Measurements from ENCODE around the gene ABCA6. TPM values are rescaled to one million over a fixed set of nuclear protein-coding genes. Genes with fewer than 3 reads are reported as not detected.

Gene ABCA6
- total and polyA plus RNA-seq, 2 of the 13 experiments (the other 11 are each of a cell fraction or from before 2014, with no cell fraction given) = 0.05 to 0.11 TPM

DNA sequence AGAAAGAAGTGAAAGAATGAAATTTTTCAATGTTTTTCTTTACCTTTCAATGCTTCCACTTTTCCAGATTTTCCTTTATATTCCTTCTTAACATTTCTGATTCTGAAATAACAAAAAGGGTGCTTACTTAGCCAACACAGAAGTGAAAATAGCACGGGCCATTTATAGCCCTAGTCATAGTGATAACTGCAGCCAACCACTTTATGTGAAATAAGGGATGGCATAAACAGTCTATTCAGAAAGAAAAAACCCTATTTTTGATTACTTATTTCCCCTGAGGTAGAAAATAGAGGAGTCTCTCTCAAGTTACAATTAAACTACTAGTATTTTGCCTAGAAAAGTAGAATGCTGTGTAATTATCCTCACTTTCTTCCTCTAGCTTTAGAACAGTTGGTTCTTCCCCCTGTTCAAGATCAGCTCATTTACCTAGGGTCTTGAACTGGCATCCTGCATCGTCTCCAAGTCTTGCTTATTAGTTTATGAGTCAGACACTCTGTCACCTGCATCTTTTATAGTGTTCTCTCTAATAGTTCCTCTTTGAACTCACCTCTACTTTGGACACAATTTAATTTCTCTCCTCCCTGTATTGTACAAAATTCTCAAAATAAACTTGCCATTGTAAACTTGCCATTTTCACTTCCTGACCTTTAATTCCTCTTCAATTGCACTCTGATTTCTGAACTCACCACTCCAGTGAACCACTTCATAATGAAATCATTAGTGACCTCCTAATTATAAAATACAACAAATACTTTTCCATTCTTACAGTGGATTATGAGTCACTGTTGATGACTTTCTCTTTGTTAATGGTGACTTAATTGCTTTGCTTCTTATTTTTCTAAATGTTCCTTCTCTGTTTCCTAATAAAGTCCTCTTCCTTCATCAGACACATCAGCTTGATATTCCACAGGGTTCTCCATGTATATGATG lies 23.6 kb downstream of the ABCA6 start (continued):
- no peak for TF ChIP-seq NFE2L2 (IDR thresholded peaks at IDR 0.05; ENCODE audit: low read length)

DNA sequence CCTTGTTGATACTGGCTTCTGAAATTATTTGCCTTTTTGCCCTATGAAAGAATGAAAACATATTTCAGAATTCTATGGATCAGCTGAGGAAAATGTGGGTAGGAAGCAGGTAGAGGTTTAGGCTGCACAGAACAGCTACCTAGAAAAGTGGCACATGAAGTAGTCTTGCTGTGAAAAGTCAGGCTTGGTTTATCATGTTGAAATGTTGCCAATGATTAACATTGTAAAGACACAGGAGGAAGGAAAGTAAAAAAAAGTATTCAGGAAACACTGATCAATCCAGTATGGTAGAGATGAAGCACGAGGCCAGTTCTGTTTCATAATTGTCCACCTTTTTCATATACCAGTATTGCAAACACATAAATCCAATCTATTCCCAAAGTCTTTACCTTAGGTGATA lies 29.9 kb downstream of the ABCA6 start:
- TF ChIP-seq SIN3B (IDR thresholded peaks at IDR 0.05; ENCODE audit: low read length) (no peak), ZNF543 (CRISPR knock-in tag; IDR thresholded peaks at IDR 0.05) (no peak), NFRKB (IDR thresholded peaks at IDR 0.05) (no peak), ZNF549 (CRISPR knock-in tag; IDR thresholded peaks at IDR 0.05) (no peak), XBP1 (CRISPR knock-in tag; IDR thresholded peaks at IDR 0.05) (no peak), CC2D1A (CRISPR knock-in tag; IDR thresholded peaks at IDR 0.05) (no peak), SUZ12 (IDR thresholded peaks at IDR 0.05; ENCODE audit: low read depth, low read length) (no peak), RELA (CRISPR knock-in tag; IDR thresholded peaks at IDR 0.05) (no peak)
- TF ChIP-seq, protein P1, sequence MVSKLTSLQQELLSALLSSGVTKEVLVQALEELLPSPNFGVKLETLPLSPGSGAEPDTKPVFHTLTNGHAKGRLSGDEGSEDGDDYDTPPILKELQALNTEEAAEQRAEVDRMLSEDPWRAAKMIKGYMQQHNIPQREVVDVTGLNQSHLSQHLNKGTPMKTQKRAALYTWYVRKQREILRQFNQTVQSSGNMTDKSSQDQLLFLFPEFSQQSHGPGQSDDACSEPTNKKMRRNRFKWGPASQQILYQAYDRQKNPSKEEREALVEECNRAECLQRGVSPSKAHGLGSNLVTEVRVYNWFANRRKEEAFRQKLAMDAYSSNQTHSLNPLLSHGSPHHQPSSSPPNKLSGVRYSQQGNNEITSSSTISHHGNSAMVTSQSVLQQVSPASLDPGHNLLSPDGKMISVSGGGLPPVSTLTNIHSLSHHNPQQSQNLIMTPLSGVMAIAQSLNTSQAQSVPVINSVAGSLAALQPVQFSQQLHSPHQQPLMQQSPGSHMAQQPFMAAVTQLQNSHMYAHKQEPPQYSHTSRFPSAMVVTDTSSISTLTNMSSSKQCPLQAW (CRISPR knock-in tag; IDR thresholded peaks at IDR 0.05) = no peak
- BruUV-seq (replicated peaks) = no TSS peak
- Histone ChIP-seq H3K79me2 (ENCODE audit: insufficient read depth, low read length) (no peaks in the 10 kb centered on the region), H3K9ac (ENCODE audit: insufficient read depth, low read depth, low read length) (no peak overlapping the region), H4K20me1 (ENCODE audit: insufficient read depth, low read length) (no peaks in the 10 kb centered on the region), H3K27ac (ENCODE audit: extremely low read length, insufficient read depth, low read length) (no peak overlapping the region), H2AFZ (ENCODE audit: low read length) (no peak overlapping the region), H3K9me3 (ENCODE audit: low read length) (no peaks in the 10 kb centered on the region), H3K4me1 (ENCODE audit: insufficient read depth, low read length) (no peaks in the 10 kb centered on the region), H3K4me3 (replicated peaks in 1 of 3; ENCODE audit: insufficient read depth in 1 of 3, low read depth in 2 of 3, low read length in 3 of 3) (no peak overlapping the region), H3K4me2 (ENCODE audit: low read depth, low read length) (no peak overlapping the region), H3K27me3 (ENCODE audit: control insufficient read depth in 1 of 2, insufficient read depth in 2 of 2, low read length in 2 of 2) (no peaks in the 10 kb centered on the region), H3K36me3 (replicated peaks in 1 of 2; ENCODE audit: control insufficient read depth in 1 of 2, insufficient read depth in 2 of 2, low read length in 2 of 2) (no peaks in the 10 kb centered on the region)
- ATAC-seq (no peak), DNase-seq (ENCODE audit: low spot score) (no peak), FAIRE-seq (no peak)
- POLR2A ChIA-PET = no interaction called here
- intact Hi-C loops (cut with micrococcal nuclease; ENCODE audit: unreplicated experiment) = no loop called here
- WGBS (ENCODE audit: low lambda C conversion rate) = 6% methylated on average over 1 of the region's 1 CpG
- in situ Hi-C loops (cut with HindIII; ENCODE audit: extremely low pct_ligation_motif_present, low pct_unique_long_range_greater_than_20kb) = no loop called here
- CTCF ChIA-PET (ENCODE audit: low intra/inter-chr PET ratio, low total read pairs) = no interaction called here

Measured in HepG2 (cell line).